ENCODE data around the gene TP53AIP1. TPM values are rescaled to one million over a fixed set of nuclear protein-coding genes. Genes with fewer than 3 reads are reported as not detected.

Gene TP53AIP1
- total RNA-seq, 1 experiment from 2014 or later, result not detected

- Histone ChIP-seq H3K79me1 (ENCODE audit: insufficient read depth, low read depth, low read length, poor library complexity, severe bottlenecking) (no peaks in the 10 kb centered on the region), H3K9ac (ENCODE audit: extremely low read depth, insufficient read length, low read length) (no peak overlapping the region), H2AFZ (ENCODE audit: low read length) (no peak overlapping the region), H2BK5ac (ENCODE audit: insufficient read length, low read length) (no peak overlapping the region), H3K27ac (ENCODE audit: insufficient read length, low read depth, low read length) (no peak overlapping the region), H3T11ph (ENCODE audit: low read length) (no peak overlapping the region), H3K79me2 (ENCODE audit: insufficient read depth, low read length) (no peaks in the 10 kb centered on the region), H3K27me3 (ENCODE audit: insufficient read depth, low read length) (peaks cover 41% of the 10 kb centered on the region), H3K18ac (ENCODE audit: insufficient read length, low read depth, low read length) (no peak overlapping the region), H3K23me2 (ENCODE audit: insufficient read length, low read depth, low read length, poor library complexity, severe bottlenecking) (peaks cover 5% of the 10 kb centered on the region), H3K4me1 (ENCODE audit: insufficient read depth, low read length) (no peaks in the 10 kb centered on the region; the same call in 1 of the 2 replicates), H4K5ac (ENCODE audit: insufficient read length, low read depth, low read length) (no peak overlapping the region), H3K23ac (ENCODE audit: insufficient read length, low read depth, low read length) (no peak overlapping the region), H3K56ac (ENCODE audit: insufficient read length, low read depth, low read length) (no peak overlapping the region), H3K4ac (ENCODE audit: low read depth, low read length) (no peak overlapping the region), H4K91ac (ENCODE audit: insufficient read length, low read depth, low read length) (no peak overlapping the region), H2BK15ac (ENCODE audit: low read depth, low read length) (no peak overlapping the region), H2AK5ac (ENCODE audit: insufficient read length, low read length) (no peak overlapping the region), H3K9me3 (ENCODE audit: control insufficient read depth, low read depth, low read length) (no peaks in the 10 kb centered on the region), H2BK120ac (ENCODE audit: low read depth, low read length, poor library complexity, severe bottlenecking) (no peak overlapping the region), H2BK12ac (ENCODE audit: insufficient read length, low read depth, low read length) (no peak overlapping the region), H4K20me1 (ENCODE audit: control insufficient read depth, insufficient read depth, insufficient read length) (peaks cover 4% of the 10 kb centered on the region), H4K8ac (replicated peaks; ENCODE audit: insufficient read length, low read depth, low read length) (no peak overlapping the region), H3K14ac (ENCODE audit: insufficient read depth, low read length) (no peak overlapping the region), H2BK20ac (ENCODE audit: low read depth, low read length, poor library complexity, severe bottlenecking) (no peak overlapping the region), H3K4me2 (ENCODE audit: insufficient read depth, insufficient read length, low read length) (no peak overlapping the region)
- WGBS (ENCODE audit: extremely low coverage, insufficient read length, low lambda C conversion rate), result no CpG with 5 or more reads among the region's 1 CpG
- Mint-ChIP-seq H3K9me3 (no peaks in the 10 kb centered on the region; a peak in 2 of 5 replicates), H3K4me1 (peaks cover 18 to 25% of the 10 kb centered on the region in 2 experiments), H3K36me3 (ENCODE audit: insufficient read depth in 1 of 3, low read depth in 3 of 3) (no peaks in the 10 kb centered on the region), H3K4me3 (no peak overlapping the region), H3K27me3 (ENCODE audit: low read depth) (peaks cover 93% of the 10 kb centered on the region), H3K27ac (no peak overlapping the region)
- no peak for DNase-seq
- TF ChIP-seq CTCF (conservative IDR thresholded peaks at IDR 0.05), result no peak
Measured at GRCh38 chr11:128897826-128898225, 44.8 kb downstream of the TP53AIP1 start.
